GM23338 (cell line): ENCODE measurements around the gene PTPRF. TPM values are rescaled to one million over a fixed set of nuclear protein-coding genes. Genes with fewer than 3 reads are reported as not detected.
A peak's percentile ranks its signal among the peaks of the same experiment; 100 is the strongest.

Experiments used
- ATAC-seq: fragments of 200-7000 bp; cut with Tn5 transposase; 3 replicates; pipeline ENCODE4 v1.9.1; 2020
- DNase-seq: peaks from one replicate; pipeline ENCODE4 v3.0.0-alpha.2; 2015; ENCODE audit warnings: low spot score
- H2AFZ ChIP-seq: fragments of 200-600 bp; sonication (generic); 2 replicates; pipeline ENCODE4 v1.8.0; 2016; ENCODE audit warnings: antibody characterized with exemption, mild to moderate bottlenecking, moderate library complexity
- H3F3A ChIP-seq: fragments of 200-600 bp; sonication (generic); replicated peaks from 2 replicates; pipeline ENCODE4 v1.8.0; 2017; ENCODE audit warnings: antibody characterized with exemption, mixed run types, low read depth
- H3K27ac ChIP-seq: fragments of 200-600 bp; sonication (generic); 2 replicates; pipeline ENCODE4 v1.6.1; 2016; ENCODE audit warnings: low read depth
- H3K27me3 ChIP-seq: fragments of 200-600 bp; sonication (generic); 2 replicates; pipeline ENCODE4 v1.8.0; 2016; ENCODE audit warnings: mild to moderate bottlenecking, mixed run types, moderate library complexity; ENCODE audit not compliant: insufficient read depth
- H3K36me3 ChIP-seq: fragments of 200-600 bp; sonication (generic); 2 replicates; pipeline ENCODE4 v1.8.0; 2016; ENCODE audit warnings: mild to moderate bottlenecking; ENCODE audit not compliant: insufficient read depth
- H3K4me1 ChIP-seq: fragments of 200-600 bp; sonication (generic); 2 replicates; pipeline ENCODE4 v1.8.0; 2016; ENCODE audit warnings: mild to moderate bottlenecking, moderate library complexity; ENCODE audit not compliant: insufficient read depth
- H3K4me2 ChIP-seq: fragments of 200-600 bp; sonication (generic); 2 replicates; pipeline ENCODE4 v1.7.1; 2017; ENCODE audit warnings: mixed run types
- H3K4me3 ChIP-seq: fragments of 200-600 bp; sonication (generic); 2 replicates; pipeline ENCODE4 v1.6.1; 2016; ENCODE audit warnings: mixed run types
- H3K79me2 ChIP-seq: fragments of 200-600 bp; sonication (generic); replicated peaks from 2 replicates; pipeline ENCODE4 v1.8.0; 2017; ENCODE audit warnings: mild to moderate bottlenecking; ENCODE audit not compliant: insufficient read depth
- H3K9me2 ChIP-seq: fragments of 200-600 bp; sonication (generic); 2 replicates; pipeline ENCODE4 v1.8.0; 2017; ENCODE audit not compliant: insufficient read depth
- H4K20me1 ChIP-seq: fragments of 200-600 bp; sonication (generic); replicated peaks from 2 replicates; pipeline ENCODE4 v1.8.0; 2017; ENCODE audit warnings: mild to moderate bottlenecking; ENCODE audit not compliant: insufficient read depth
- H3K27ac Mint-ChIP-seq: 2 replicates; pipeline ENCODE4 v1.8.0; 2020; ENCODE audit warnings: inconsistent platforms, mild to moderate bottlenecking, moderate library complexity, mixed read lengths
- H3K27me3 Mint-ChIP-seq: 3 replicates; pipeline ENCODE4 v1.8.0; 2022; ENCODE audit warnings: low read depth, mild to moderate bottlenecking, moderate library complexity, mixed read lengths, inconsistent platforms; ENCODE audit not compliant: insufficient read depth, poor library complexity
- H3K36me3 Mint-ChIP-seq: 3 replicates; pipeline ENCODE4 v1.8.0; 2021; ENCODE audit warnings: low read depth, mild to moderate bottlenecking, inconsistent platforms, moderate library complexity, mixed read lengths
- H3K4me1 Mint-ChIP-seq: 3 replicates; pipeline ENCODE4 v1.8.0; 2020; ENCODE audit warnings: mild to moderate bottlenecking, inconsistent platforms, mixed read lengths
- H3K4me3 Mint-ChIP-seq: 3 replicates; pipeline ENCODE4 v1.8.0; 2021; ENCODE audit warnings: moderate library complexity, mild to moderate bottlenecking, inconsistent platforms, mixed read lengths
- H3K9me3 Mint-ChIP-seq: 3 replicates; pipeline ENCODE4 v1.8.0; 2020; ENCODE audit warnings: moderate library complexity, mild to moderate bottlenecking, inconsistent platforms, mixed read lengths
- CREB1 ChIP-seq: fragments of 250-450 bp; sonication (Bioruptor Pico); IDR thresholded peaks from 2 replicates; pipeline ENCODE4 v1.5.0; 2020; ENCODE audit warnings: low read depth, mild to moderate bottlenecking, moderate library complexity
- EZH2 ChIP-seq: fragments of 200-600 bp; sonication (generic); IDR thresholded peaks from one replicate; pipeline ENCODE4 v1.8.0; 2017; ENCODE audit warnings: antibody characterized with exemption, mild to moderate bottlenecking, low read depth; ENCODE audit not compliant: unreplicated experiment
- EZH2phosphoT487 ChIP-seq: fragments of 200-600 bp; sonication (generic); IDR thresholded peaks from one replicate; pipeline ENCODE4 v1.8.1; 2018; ENCODE audit warnings: antibody characterized with exemption; ENCODE audit not compliant: unreplicated experiment
- JUNB ChIP-seq: IDR thresholded peaks from one replicate; pipeline ENCODE4 v1.6.1; 2016; ENCODE audit warnings: antibody characterized with exemption; ENCODE audit not compliant: unreplicated experiment
- NANOG ChIP-seq: IDR thresholded peaks from 2 replicates; pipeline ENCODE4 v1.6.1; 2016; ENCODE audit warnings: antibody characterized with exemption, borderline replicate concordance
- POLR2AphosphoS5 ChIP-seq: IDR thresholded peaks from 2 replicates; pipeline ENCODE4 v1.6.1; 2016; ENCODE audit warnings: antibody characterized with exemption, low read depth
- STAT1 ChIP-seq: IDR thresholded peaks from one replicate; pipeline ENCODE4 v1.6.1; 2016; ENCODE audit warnings: antibody characterized with exemption; ENCODE audit not compliant: unreplicated experiment
- ZNF114 ChIP-seq: fragments of 250-450 bp; sonication (Bioruptor Pico); IDR thresholded peaks from 2 replicates; pipeline ENCODE4 v1.5.0; 2020; ENCODE audit warnings: mild to moderate bottlenecking, moderate library complexity
- ZNF331 ChIP-seq: fragments of 250-450 bp; sonication (Bioruptor Pico); IDR thresholded peaks from 2 replicates; pipeline ENCODE4 v1.5.0; 2020; ENCODE audit warnings: low read depth, mild to moderate bottlenecking, moderate library complexity
- polyA plus RNA-seq: library from polyadenylated mRNA; unstranded; fragments of >200 nt; fragmentation: Nextera tagmentation; extraction: Ambion mirVana; gene quantifications from 2 replicates; pipeline ENCODE4 v1.2.1, GENCODE V29; 2016
- total RNA-seq: library from RNA; depleted of rRNA; stranded (reverse); fragments of >200 nt; shearing (Covaris generic); gene quantifications from 2 replicates; pipeline ENCODE4 v1.2.3, GENCODE V29; 2014
- TF ChIP-seq, protein P1 (sequence below): IDR thresholded peaks from one replicate; pipeline ENCODE4 v1.6.1; 2018; ENCODE audit warnings: antibody characterized with exemption; ENCODE audit not compliant: unreplicated experiment
- TF ChIP-seq, protein P2 (sequence below): IDR thresholded peaks from 2 replicates; pipeline ENCODE4 v1.6.1; 2016; ENCODE audit warnings: antibody characterized with exemption
- TF ChIP-seq, protein P3 (sequence below): fragments of 250-450 bp; sonication (Bioruptor Pico); IDR thresholded peaks from 2 replicates; pipeline ENCODE4 v1.5.0; 2020; ENCODE audit warnings: mild to moderate bottlenecking, moderate library complexity
- TF ChIP-seq, protein P4 (sequence below), 2 experiments: fragments of 200-600 bp in 1 of 2; sonication (generic) in 1 of 2; conservative IDR thresholded peaks; 2 replicates each; pipeline versions ENCODE4 v1.5.1 to v1.6.1; 2016 to 2017; ENCODE audit warnings: antibody characterized with exemption in 2 of 2, low read depth in 2 of 2, mild to moderate bottlenecking in 2 of 2, moderate library complexity in 1 of 2

Gene PTPRF
- total and polyA plus RNA-seq, 2 experiments from 2014 or later = 52.4 to 173 TPM

DNA sequence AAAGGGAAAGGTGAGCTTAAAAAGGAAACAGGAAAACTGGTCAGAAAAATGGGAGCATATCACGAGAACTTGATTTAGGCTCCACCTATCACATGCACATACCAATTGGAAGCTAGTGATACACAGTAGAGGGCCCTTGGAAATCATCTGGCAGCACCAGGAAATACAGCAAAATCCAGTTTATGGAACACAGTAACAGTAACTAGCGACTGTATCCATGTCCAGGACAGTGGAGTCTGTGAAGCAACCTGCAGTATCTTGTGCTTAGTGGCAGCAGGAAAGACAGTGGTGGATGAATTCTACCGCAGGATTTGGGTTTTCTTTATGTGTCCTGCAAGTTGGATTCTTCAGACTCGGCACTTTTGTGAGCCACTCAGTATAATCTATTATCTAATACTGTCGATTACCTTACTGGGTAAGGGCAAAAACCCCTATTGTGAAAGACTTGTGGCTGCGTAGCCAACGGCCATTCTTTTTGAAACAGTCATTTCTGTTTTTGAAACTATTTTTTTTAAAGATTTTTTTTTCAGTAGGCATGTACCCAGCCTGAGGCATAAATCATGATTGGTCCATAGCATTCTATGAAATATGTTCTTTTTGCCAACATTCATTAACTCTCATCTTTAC lies 117.7 kb downstream of the PTPRF start:
- Histone ChIP-seq H3F3A (peaks cover 9% of the 10 kb centered on the region; the same call in 1 of the 2 replicates), H3K4me1 (peaks cover 13% of the 10 kb centered on the region; the same call in 1 of the 2 replicates), H3K79me2 (peaks cover 24% of the 10 kb centered on the region), H3K36me3 (no peaks in the 10 kb centered on the region), H3K4me2 (peak overlapping the region; percentile 86; the same call in 1 of the 2 replicates), H3K27me3 (no peaks in the 10 kb centered on the region), H3K27ac (no peak overlapping the region), H3K4me3 (no peak overlapping the region; the same call in 1 of the 2 replicates), H4K20me1 (0 out of 2 replicates have a peak, but pooled peaks cover 7% of the 10 kb centered on the region), H2AFZ (no peak overlapping the region), H3K9me2 (no peaks in the 10 kb centered on the region)
- peaks cover 13% of the 10 kb centered on the region for H3K27me3 Mint-ChIP-seq
- H3K4me3 Mint-ChIP-seq = peak overlapping the region; percentile 100
- DNase-seq = no peak
- H3K9me3 Mint-ChIP-seq = no peaks in the 10 kb centered on the region
- peaks cover 15% of the 10 kb centered on the region for H3K4me1 Mint-ChIP-seq
- no peak overlapping the region for H3K27ac Mint-ChIP-seq
- TF ChIP-seq CREB1 (no peak), STAT1 (no peak), EZH2 (no peak), NANOG (no peak), EZH2phosphoT487 (no peak), POLR2AphosphoS5 (no peak), ZNF114 (CRISPR knock-in tag) (no peak), ZNF331 (no peak), JUNB (no peak)
- TF ChIP-seq, protein P1, sequence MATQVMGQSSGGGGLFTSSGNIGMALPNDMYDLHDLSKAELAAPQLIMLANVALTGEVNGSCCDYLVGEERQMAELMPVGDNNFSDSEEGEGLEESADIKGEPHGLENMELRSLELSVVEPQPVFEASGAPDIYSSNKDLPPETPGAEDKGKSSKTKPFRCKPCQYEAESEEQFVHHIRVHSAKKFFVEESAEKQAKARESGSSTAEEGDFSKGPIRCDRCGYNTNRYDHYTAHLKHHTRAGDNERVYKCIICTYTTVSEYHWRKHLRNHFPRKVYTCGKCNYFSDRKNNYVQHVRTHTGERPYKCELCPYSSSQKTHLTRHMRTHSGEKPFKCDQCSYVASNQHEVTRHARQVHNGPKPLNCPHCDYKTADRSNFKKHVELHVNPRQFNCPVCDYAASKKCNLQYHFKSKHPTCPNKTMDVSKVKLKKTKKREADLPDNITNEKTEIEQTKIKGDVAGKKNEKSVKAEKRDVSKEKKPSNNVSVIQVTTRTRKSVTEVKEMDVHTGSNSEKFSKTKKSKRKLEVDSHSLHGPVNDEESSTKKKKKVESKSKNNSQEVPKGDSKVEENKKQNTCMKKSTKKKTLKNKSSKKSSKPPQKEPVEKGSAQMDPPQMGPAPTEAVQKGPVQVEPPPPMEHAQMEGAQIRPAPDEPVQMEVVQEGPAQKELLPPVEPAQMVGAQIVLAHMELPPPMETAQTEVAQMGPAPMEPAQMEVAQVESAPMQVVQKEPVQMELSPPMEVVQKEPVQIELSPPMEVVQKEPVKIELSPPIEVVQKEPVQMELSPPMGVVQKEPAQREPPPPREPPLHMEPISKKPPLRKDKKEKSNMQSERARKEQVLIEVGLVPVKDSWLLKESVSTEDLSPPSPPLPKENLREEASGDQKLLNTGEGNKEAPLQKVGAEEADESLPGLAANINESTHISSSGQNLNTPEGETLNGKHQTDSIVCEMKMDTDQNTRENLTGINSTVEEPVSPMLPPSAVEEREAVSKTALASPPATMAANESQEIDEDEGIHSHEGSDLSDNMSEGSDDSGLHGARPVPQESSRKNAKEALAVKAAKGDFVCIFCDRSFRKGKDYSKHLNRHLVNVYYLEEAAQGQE = no peak
- TF ChIP-seq, protein P2, sequence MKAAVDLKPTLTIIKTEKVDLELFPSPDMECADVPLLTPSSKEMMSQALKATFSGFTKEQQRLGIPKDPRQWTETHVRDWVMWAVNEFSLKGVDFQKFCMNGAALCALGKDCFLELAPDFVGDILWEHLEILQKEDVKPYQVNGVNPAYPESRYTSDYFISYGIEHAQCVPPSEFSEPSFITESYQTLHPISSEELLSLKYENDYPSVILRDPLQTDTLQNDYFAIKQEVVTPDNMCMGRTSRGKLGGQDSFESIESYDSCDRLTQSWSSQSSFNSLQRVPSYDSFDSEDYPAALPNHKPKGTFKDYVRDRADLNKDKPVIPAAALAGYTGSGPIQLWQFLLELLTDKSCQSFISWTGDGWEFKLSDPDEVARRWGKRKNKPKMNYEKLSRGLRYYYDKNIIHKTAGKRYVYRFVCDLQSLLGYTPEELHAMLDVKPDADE = no peak
- TF ChIP-seq, protein P3, sequence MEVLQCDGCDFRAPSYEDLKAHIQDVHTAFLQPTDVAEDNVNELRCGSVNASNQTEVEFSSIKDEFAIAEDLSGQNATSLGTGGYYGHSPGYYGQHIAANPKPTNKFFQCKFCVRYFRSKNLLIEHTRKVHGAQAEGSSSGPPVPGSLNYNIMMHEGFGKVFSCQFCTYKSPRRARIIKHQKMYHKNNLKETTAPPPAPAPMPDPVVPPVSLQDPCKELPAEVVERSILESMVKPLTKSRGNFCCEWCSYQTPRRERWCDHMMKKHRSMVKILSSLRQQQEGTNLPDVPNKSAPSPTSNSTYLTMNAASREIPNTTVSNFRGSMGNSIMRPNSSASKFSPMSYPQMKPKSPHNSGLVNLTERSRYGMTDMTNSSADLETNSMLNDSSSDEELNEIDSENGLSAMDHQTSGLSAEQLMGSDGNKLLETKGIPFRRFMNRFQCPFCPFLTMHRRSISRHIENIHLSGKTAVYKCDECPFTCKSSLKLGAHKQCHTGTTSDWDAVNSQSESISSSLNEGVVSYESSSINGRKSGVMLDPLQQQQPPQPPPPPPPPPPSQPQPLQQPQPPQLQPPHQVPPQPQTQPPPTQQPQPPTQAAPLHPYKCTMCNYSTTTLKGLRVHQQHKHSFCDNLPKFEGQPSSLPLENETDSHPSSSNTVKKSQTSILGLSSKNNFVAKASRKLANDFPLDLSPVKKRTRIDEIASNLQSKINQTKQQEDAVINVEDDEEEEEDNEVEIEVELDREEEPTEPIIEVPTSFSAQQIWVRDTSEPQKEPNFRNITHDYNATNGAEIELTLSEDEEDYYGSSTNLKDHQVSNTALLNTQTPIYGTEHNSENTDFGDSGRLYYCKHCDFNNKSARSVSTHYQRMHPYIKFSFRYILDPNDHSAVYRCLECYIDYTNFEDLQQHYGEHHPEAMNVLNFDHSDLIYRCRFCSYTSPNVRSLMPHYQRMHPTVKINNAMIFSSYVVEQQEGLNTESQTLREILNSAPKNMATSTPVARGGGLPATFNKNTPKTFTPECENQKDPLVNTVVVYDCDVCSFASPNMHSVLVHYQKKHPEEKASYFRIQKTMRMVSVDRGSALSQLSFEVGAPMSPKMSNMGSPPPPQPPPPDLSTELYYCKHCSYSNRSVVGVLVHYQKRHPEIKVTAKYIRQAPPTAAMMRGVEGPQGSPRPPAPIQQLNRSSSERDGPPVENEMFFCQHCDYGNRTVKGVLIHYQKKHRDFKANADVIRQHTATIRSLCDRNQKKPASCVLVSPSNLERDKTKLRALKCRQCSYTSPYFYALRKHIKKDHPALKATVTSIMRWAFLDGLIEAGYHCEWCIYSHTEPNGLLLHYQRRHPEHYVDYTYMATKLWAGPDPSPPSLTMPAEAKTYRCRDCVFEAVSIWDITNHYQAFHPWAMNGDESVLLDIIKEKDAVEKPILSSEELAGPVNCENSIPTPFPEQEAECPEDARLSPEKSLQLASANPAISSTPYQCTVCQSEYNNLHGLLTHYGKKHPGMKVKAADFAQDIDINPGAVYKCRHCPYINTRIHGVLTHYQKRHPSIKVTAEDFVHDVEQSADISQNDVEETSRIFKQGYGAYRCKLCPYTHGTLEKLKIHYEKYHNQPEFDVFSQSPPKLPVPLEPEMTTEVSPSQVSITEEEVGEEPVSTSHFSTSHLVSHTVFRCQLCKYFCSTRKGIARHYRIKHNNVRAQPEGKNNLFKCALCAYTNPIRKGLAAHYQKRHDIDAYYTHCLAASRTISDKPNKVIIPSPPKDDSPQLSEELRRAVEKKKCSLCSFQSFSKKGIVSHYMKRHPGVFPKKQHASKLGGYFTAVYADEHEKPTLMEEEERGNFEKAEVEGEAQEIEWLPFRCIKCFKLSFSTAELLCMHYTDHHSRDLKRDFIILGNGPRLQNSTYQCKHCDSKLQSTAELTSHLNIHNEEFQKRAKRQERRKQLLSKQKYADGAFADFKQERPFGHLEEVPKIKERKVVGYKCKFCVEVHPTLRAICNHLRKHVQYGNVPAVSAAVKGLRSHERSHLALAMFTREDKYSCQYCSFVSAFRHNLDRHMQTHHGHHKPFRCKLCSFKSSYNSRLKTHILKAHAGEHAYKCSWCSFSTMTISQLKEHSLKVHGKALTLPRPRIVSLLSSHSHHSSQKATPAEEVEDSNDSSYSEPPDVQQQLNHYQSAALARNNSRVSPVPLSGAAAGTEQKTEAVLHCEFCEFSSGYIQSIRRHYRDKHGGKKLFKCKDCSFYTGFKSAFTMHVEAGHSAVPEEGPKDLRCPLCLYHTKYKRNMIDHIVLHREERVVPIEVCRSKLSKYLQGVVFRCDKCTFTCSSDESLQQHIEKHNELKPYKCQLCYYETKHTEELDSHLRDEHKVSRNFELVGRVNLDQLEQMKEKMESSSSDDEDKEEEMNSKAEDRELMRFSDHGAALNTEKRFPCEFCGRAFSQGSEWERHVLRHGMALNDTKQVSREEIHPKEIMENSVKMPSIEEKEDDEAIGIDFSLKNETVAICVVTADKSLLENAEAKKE (CRISPR knock-in tag) = no peak
- TF ChIP-seq, protein P4, sequence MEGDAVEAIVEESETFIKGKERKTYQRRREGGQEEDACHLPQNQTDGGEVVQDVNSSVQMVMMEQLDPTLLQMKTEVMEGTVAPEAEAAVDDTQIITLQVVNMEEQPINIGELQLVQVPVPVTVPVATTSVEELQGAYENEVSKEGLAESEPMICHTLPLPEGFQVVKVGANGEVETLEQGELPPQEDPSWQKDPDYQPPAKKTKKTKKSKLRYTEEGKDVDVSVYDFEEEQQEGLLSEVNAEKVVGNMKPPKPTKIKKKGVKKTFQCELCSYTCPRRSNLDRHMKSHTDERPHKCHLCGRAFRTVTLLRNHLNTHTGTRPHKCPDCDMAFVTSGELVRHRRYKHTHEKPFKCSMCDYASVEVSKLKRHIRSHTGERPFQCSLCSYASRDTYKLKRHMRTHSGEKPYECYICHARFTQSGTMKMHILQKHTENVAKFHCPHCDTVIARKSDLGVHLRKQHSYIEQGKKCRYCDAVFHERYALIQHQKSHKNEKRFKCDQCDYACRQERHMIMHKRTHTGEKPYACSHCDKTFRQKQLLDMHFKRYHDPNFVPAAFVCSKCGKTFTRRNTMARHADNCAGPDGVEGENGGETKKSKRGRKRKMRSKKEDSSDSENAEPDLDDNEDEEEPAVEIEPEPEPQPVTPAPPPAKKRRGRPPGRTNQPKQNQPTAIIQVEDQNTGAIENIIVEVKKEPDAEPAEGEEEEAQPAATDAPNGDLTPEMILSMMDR (conservative IDR thresholded peaks at IDR 0.05; ENCODE audit: low read depth in 2 of 2) = no peak
- ATAC-seq = no peak
- peaks cover 13% of the 10 kb centered on the region for H3K36me3 Mint-ChIP-seq
